NCI-H2107 treated with DMSO at 0.1 percent for 48 hours (cell line): Measurements from ENCODE around the gene RFK.

Experiments
- DNase-seq: peaks from one replicate; lab custom pipeline; 2025; ENCODE audit not compliant: unreplicated experiment; lab: John Stamatoyannopoulos, UW

RFK gene

DNA sequence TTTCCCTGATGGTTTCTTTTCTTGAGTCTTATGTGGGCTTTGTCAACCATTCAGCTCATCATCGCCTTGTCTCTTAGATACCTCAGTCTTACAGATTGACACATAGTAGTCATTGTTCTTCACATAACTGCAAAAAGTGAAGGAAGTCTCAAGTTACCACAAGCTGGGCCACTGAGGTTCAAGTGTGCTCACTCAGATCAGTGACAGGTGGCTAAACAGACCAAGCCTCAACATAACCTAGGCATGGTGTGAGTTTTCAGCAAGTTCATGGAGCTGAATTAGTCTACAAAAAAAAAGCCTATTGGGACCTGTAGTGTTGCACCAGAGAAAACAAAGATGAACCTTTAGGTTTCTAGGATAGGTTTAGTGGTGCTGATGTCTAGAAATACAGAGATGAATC, 58.2 kb downstream of the RFK start:
- DNase-seq, result no peak
